IMR-90 (cell line): Measurements from ENCODE around the gene BCL2L11. TPM values are rescaled to one million over a fixed set of nuclear protein-coding genes. Genes with fewer than 3 reads are reported as not detected.

Experiments used
- ATAC-seq: fragments of 200-7000 bp; cut with Tn5 transposase; 2 replicates; pipeline ENCODE4 v1.9.1; 2020; ENCODE audit warnings: low read depth, mild to moderate bottlenecking, moderate library complexity
- BruUV-seq: library from RNA; stranded (reverse); fragments of 400-500 nt; replicated peaks from 2 replicates; lab custom pipeline; 2021; lab: Mats Ljungman, UMichigan
- CTCF ChIA-PET: fragments of 300-600 bp; formaldehyde crosslinking; extraction: SDS; loops from one replicate; lab custom pipeline; 2021; ENCODE audit warnings: antibody characterized with exemption; lab: Yijun Ruan, JAX
- POLR2A ChIA-PET: fragments of 300-600 bp; sonication (Branson Sonifier 250); formaldehyde crosslinking; loops from one replicate; lab custom pipeline; 2022; ENCODE audit warnings: antibody characterized with exemption; ENCODE audit not compliant: unreplicated experiment; lab: Charles Lee
- DNase-seq: peaks from one replicate; pipeline ENCODE4 v3.0.0; 2013
- H2AFZ ChIP-seq: replicated peaks from 2 replicates; pipeline ENCODE3; 2013; ENCODE audit warnings: low read length, mild to moderate bottlenecking; ENCODE audit not compliant: poor library complexity
- H2AK5ac ChIP-seq: 2 replicates; pipeline ENCODE4 v1.6.1; 2013; ENCODE audit warnings: low read depth, low read length, inconsistent platforms
- H2AK9ac ChIP-seq: replicated peaks from 2 replicates; pipeline ENCODE3; 2013; ENCODE audit warnings: mild to moderate bottlenecking, low read depth, low read length, moderate library complexity; ENCODE audit not compliant: poor library complexity
- H2BK120ac ChIP-seq: 2 replicates; pipeline ENCODE4 v1.6.1; 2013; ENCODE audit warnings: low read depth, low read length, inconsistent platforms
- H2BK15ac ChIP-seq: 3 replicates; pipeline ENCODE4 v1.6.1; 2013; ENCODE audit warnings: low read depth, low read length, inconsistent platforms
- H2BK20ac ChIP-seq: 2 replicates; pipeline ENCODE4 v1.6.1; 2013; ENCODE audit warnings: low read depth, mild to moderate bottlenecking, inconsistent platforms, low read length, moderate library complexity
- H2BK5ac ChIP-seq: 2 replicates; pipeline ENCODE4 v1.6.1; 2013; ENCODE audit warnings: mild to moderate bottlenecking, low read depth, low read length, inconsistent platforms; ENCODE audit not compliant: poor library complexity, severe bottlenecking
- H3K14ac ChIP-seq: replicated peaks from 2 replicates; pipeline ENCODE4 v1.6.1; 2013; ENCODE audit warnings: low read depth, low read length, inconsistent platforms
- H3K18ac ChIP-seq: 2 replicates; pipeline ENCODE4 v1.6.1; 2013; ENCODE audit warnings: low read depth, low read length, control low read depth
- H3K23ac ChIP-seq: 2 replicates; pipeline ENCODE4 v1.6.1; 2013; ENCODE audit warnings: low read depth, low read length, inconsistent platforms
- H3K27ac ChIP-seq: 2 replicates; pipeline ENCODE4 v1.5.1; 2013; ENCODE audit warnings: mild to moderate bottlenecking, control low read depth, low read length; ENCODE audit not compliant: insufficient read depth
- H3K27me3 ChIP-seq: 2 replicates; pipeline ENCODE4 v1.6.1; 2013; ENCODE audit warnings: low read length; ENCODE audit not compliant: control insufficient read depth, insufficient read depth
- H3K36me3 ChIP-seq: 2 replicates; pipeline ENCODE4 v1.6.1; 2013; ENCODE audit warnings: low read length, mixed read lengths; ENCODE audit not compliant: control insufficient read depth, insufficient read depth
- H3K4ac ChIP-seq: 2 replicates; pipeline ENCODE4 v1.6.1; 2013; ENCODE audit warnings: low read depth, low read length, inconsistent platforms
- H3K4me1 ChIP-seq: 2 replicates; pipeline ENCODE4 v1.6.1; 2013; ENCODE audit warnings: low read length, mixed read lengths; ENCODE audit not compliant: control insufficient read depth, insufficient read depth
- H3K4me2 ChIP-seq: 2 replicates; pipeline ENCODE4 v1.6.1; 2013; ENCODE audit warnings: low read depth, mild to moderate bottlenecking, control low read depth, low read length, moderate library complexity
- H3K4me3 ChIP-seq: 2 replicates; pipeline ENCODE4 v1.5.1; 2013; ENCODE audit warnings: low read depth, mild to moderate bottlenecking, control low read depth, low read length, moderate library complexity; ENCODE audit not compliant: insufficient read depth
- H3K56ac ChIP-seq: 2 replicates; pipeline ENCODE4 v1.6.1; 2013; ENCODE audit warnings: low read length, inconsistent platforms; ENCODE audit not compliant: insufficient read depth; ENCODE audit errors: extremely low read depth
- H3K79me1 ChIP-seq, 2 experiments: 2 replicates each; pipeline ENCODE4 v1.6.1; 2013; ENCODE audit warnings: low read length in 2 of 2, inconsistent platforms in 1 of 2, low read depth in 1 of 2
- H3K9ac ChIP-seq: 2 replicates; pipeline ENCODE4 v1.6.1; 2013; ENCODE audit warnings: low read depth, low read length, control low read depth
- H3K9me1 ChIP-seq: 2 replicates; pipeline ENCODE4 v1.6.1; 2013; ENCODE audit warnings: low read length, inconsistent platforms; ENCODE audit not compliant: insufficient read depth
- H3K9me3 ChIP-seq: 2 replicates; pipeline ENCODE4 v1.6.1; 2013; ENCODE audit warnings: low read length; ENCODE audit not compliant: control insufficient read depth, insufficient read depth
- H4K20me1 ChIP-seq: 2 replicates; pipeline ENCODE4 v1.6.1; 2013; ENCODE audit warnings: low read length, inconsistent platforms; ENCODE audit not compliant: insufficient read depth
- H4K5ac ChIP-seq: 2 replicates; pipeline ENCODE4 v1.6.1; 2013; ENCODE audit warnings: mild to moderate bottlenecking, low read depth, low read length, control low read depth
- H4K8ac ChIP-seq, 2 experiments: 2 replicates each; pipeline ENCODE4 v1.6.1; 2013; ENCODE audit warnings: low read depth in 2 of 2, low read length in 2 of 2, control low read depth in 1 of 2, inconsistent platforms in 1 of 2
- H4K91ac ChIP-seq: 2 replicates; pipeline ENCODE4 v1.6.1; 2013; ENCODE audit warnings: low read depth, low read length, inconsistent platforms; ENCODE audit not compliant: insufficient read depth
- BHLHE40 ChIP-seq: fragments of 150-350 bp; IDR thresholded peaks from 2 replicates; pipeline ENCODE4 v1.6.1; 2016; ENCODE audit warnings: mild to moderate bottlenecking, low read depth, low read length
- CEBPB ChIP-seq: IDR thresholded peaks from 2 replicates; pipeline ENCODE4 v1.6.1; 2012; ENCODE audit warnings: low read depth, low read length, improper control_type of control experiment
- CHD1 ChIP-seq: IDR thresholded peaks from 2 replicates; pipeline ENCODE4 v1.6.1; 2012; ENCODE audit warnings: low read depth, low read length, improper control_type of control experiment
- FOS ChIP-seq: fragments of 150-350 bp; IDR thresholded peaks from 2 replicates; pipeline ENCODE4 v1.6.1; 2016; ENCODE audit warnings: low read depth, low read length
- MAFK ChIP-seq: IDR thresholded peaks from 2 replicates; pipeline ENCODE4 v1.6.1; 2012; ENCODE audit warnings: low read depth, low read length, improper control_type of control experiment
- MAZ ChIP-seq: IDR thresholded peaks from 2 replicates; pipeline ENCODE4 v1.6.1; 2012; ENCODE audit warnings: low read depth, mild to moderate bottlenecking, low read length, improper control_type of control experiment, moderate library complexity, borderline replicate concordance
- MXI1 ChIP-seq: IDR thresholded peaks from 2 replicates; pipeline ENCODE4 v1.6.1; 2012; ENCODE audit warnings: low read depth, mild to moderate bottlenecking, low read length, moderate library complexity, borderline replicate concordance
- NFE2L2 ChIP-seq: fragments of 150-350 bp; IDR thresholded peaks from 2 replicates; pipeline ENCODE4 v1.6.1; 2016; ENCODE audit warnings: low read depth, mild to moderate bottlenecking, low read length
- POLR2A ChIP-seq: IDR thresholded peaks from 2 replicates; pipeline ENCODE4 v1.6.1; 2012; ENCODE audit warnings: mild to moderate bottlenecking, low read depth, low read length
- RAD21 ChIP-seq: IDR thresholded peaks from 2 replicates; pipeline ENCODE4 v1.6.1; 2012; ENCODE audit warnings: low read length, improper control_type of control experiment
- RCOR1 ChIP-seq: IDR thresholded peaks from 2 replicates; pipeline ENCODE4 v1.6.1; 2012; ENCODE audit warnings: mild to moderate bottlenecking, low read length, improper control_type of control experiment; ENCODE audit not compliant: insufficient replicate concordance
- RFX5 ChIP-seq: IDR thresholded peaks from 2 replicates; pipeline ENCODE4 v1.8.0; 2012; ENCODE audit warnings: low read depth, mild to moderate bottlenecking, low read length, moderate library complexity
- SMC3 ChIP-seq: fragments of 150-350 bp; IDR thresholded peaks from 2 replicates; pipeline ENCODE4 v1.6.1; 2016; ENCODE audit warnings: low read depth, mild to moderate bottlenecking, antibody characterized with exemption, low read length, moderate library complexity
- WGBS, 2 experiments: methylation state at CpG; one replicate each; pipeline versions ENCODE4 v1.1.5 to v1.1.7; 2013; ENCODE audit warnings: missing lambda C conversion rate in 2 of 2; ENCODE audit not compliant: insufficient read length in 1 of 2; ENCODE audit errors: extremely low coverage in 2 of 2; 5-methylcytosine and 5-hydroxymethylcytosine counted together
- dilution Hi-C: fragments of 300-500 bp; cut with HindIII; formaldehyde crosslinking; loops from one replicate; pipeline ENCODE4 v1.14.3; 2018; ENCODE audit warnings: low sequenced_read_pairs; ENCODE audit not compliant: unreplicated experiment
- in situ Hi-C: fragments of 300-500 bp; cut with MboI; formaldehyde crosslinking; loops from 3 replicates; pipeline ENCODE4 v1.14.3; 2019; ENCODE audit warnings: low sequenced_read_pairs, inconsistent platforms, mixed read lengths
- intact Hi-C: fragments of 100-400 bp; cut with micrococcal nuclease; formaldehyde crosslinking; loops from 2 replicates; pipeline ENCODE4 v1.10.0; 2022
- polyA plus RNA-seq, 3 experiments: library from polyadenylated mRNA; depleted of rRNA; stranded (reverse); fragments of >200 nt; gene quantifications; 2 replicates each; pipeline ENCODE4 v1.2.3, GENCODE V29; 2012; ENCODE audit warnings: low replicate concordance in 1 of 3
- total RNA-seq: library from RNA; depleted of rRNA; stranded (reverse); fragments of >200 nt; gene quantifications from 2 replicates; pipeline ENCODE4 v1.2.3, GENCODE V29; 2012
- TF ChIP-seq, protein P1 (sequence below): fragments of 150-350 bp; IDR thresholded peaks from 2 replicates; pipeline ENCODE4 v1.6.1; 2017; ENCODE audit warnings: mild to moderate bottlenecking, antibody characterized with exemption, low read length, low read depth
- TF ChIP-seq, protein P2 (sequence below): conservative IDR thresholded peaks from 2 replicates; pipeline ENCODE4 v1.5.1; 2012; ENCODE audit warnings: mild to moderate bottlenecking, low read depth, low read length, improper control_type of control experiment
- TF ChIP-seq, protein P3 (sequence below): fragments of 150-350 bp; IDR thresholded peaks from 2 replicates; pipeline ENCODE4 v1.6.1; 2016; ENCODE audit warnings: low read depth, mild to moderate bottlenecking, low read length, moderate library complexity, borderline replicate concordance

Gene BCL2L11
- total and polyA plus RNA-seq, 2 of the 4 experiments (the other 2 are of a cell fraction) = 1.1 to 1.7 TPM

- DNase-seq (no peak), ATAC-seq (no peak)
- in situ Hi-C loops (no loop called here), intact Hi-C loops (no loop called here), dilution Hi-C loops (no loop called here)
- WGBS, 2 experiments = 73% methylated on average over 3 of the region's 6 CpGs; no CpG with 5 or more reads in 1 of the 2 experiments
- H3K4me1 ChIP-seq = peaks cover 4% of the 10 kb centered on the region; the same call in 1 of the 2 replicates
- no peak overlapping the region for H3K23ac ChIP-seq
- H3K79me1 ChIP-seq = no peaks in the 10 kb centered on the region
- no peak overlapping the region for H3K56ac ChIP-seq
- H3K36me3 ChIP-seq = peaks cover 14% of the 10 kb centered on the region
- peaks cover 8% of the 10 kb centered on the region; the same call in 1 of the 2 replicates for H3K9me1 ChIP-seq
- H2BK20ac ChIP-seq = no peak overlapping the region
- no peak overlapping the region for H4K91ac ChIP-seq
- no peak overlapping the region for H3K4ac ChIP-seq
- H2BK5ac ChIP-seq = no peak overlapping the region
- no peak overlapping the region for H3K14ac ChIP-seq
- no peak overlapping the region for H4K8ac ChIP-seq
- no TSS peak for BruUV-seq
- H2BK15ac ChIP-seq = no peak overlapping the region
- H3K4me3 ChIP-seq = no peak overlapping the region
- ChIA-PET CTCF (no interaction called here), POLR2A (no interaction called here)
- H3K9me3 ChIP-seq = no peaks in the 10 kb centered on the region
- no peak overlapping the region for H3K9ac ChIP-seq
- no peak overlapping the region for H2AK5ac ChIP-seq
- peaks cover 4% of the 10 kb centered on the region for H4K20me1 ChIP-seq
- H3K18ac ChIP-seq = no peak overlapping the region
- H2AK9ac ChIP-seq = no peak overlapping the region
- TF ChIP-seq NFE2L2 = no peak
- TF ChIP-seq RCOR1 = no peak
- no peak for TF ChIP-seq BHLHE40
- TF ChIP-seq CEBPB = no peak
- no peak for TF ChIP-seq RAD21
- TF ChIP-seq MAZ = no peak
- no peak for TF ChIP-seq MXI1
- no peak for TF ChIP-seq MAFK
- no peak for TF ChIP-seq FOS
- no peak for TF ChIP-seq CHD1
- no peak for TF ChIP-seq POLR2A
- TF ChIP-seq RFX5 = no peak
- TF ChIP-seq, protein P1, sequence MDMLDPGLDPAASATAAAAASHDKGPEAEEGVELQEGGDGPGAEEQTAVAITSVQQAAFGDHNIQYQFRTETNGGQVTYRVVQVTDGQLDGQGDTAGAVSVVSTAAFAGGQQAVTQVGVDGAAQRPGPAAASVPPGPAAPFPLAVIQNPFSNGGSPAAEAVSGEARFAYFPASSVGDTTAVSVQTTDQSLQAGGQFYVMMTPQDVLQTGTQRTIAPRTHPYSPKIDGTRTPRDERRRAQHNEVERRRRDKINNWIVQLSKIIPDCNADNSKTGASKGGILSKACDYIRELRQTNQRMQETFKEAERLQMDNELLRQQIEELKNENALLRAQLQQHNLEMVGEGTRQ = no peak
- TF ChIP-seq, protein P2, sequence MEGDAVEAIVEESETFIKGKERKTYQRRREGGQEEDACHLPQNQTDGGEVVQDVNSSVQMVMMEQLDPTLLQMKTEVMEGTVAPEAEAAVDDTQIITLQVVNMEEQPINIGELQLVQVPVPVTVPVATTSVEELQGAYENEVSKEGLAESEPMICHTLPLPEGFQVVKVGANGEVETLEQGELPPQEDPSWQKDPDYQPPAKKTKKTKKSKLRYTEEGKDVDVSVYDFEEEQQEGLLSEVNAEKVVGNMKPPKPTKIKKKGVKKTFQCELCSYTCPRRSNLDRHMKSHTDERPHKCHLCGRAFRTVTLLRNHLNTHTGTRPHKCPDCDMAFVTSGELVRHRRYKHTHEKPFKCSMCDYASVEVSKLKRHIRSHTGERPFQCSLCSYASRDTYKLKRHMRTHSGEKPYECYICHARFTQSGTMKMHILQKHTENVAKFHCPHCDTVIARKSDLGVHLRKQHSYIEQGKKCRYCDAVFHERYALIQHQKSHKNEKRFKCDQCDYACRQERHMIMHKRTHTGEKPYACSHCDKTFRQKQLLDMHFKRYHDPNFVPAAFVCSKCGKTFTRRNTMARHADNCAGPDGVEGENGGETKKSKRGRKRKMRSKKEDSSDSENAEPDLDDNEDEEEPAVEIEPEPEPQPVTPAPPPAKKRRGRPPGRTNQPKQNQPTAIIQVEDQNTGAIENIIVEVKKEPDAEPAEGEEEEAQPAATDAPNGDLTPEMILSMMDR = no peak
- no peak for TF ChIP-seq SMC3
- TF ChIP-seq, protein P3, sequence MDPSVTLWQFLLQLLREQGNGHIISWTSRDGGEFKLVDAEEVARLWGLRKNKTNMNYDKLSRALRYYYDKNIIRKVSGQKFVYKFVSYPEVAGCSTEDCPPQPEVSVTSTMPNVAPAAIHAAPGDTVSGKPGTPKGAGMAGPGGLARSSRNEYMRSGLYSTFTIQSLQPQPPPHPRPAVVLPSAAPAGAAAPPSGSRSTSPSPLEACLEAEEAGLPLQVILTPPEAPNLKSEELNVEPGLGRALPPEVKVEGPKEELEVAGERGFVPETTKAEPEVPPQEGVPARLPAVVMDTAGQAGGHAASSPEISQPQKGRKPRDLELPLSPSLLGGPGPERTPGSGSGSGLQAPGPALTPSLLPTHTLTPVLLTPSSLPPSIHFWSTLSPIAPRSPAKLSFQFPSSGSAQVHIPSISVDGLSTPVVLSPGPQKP = no peak
- H3K27me3 ChIP-seq = peaks cover 4% of the 10 kb centered on the region; the same call in 1 of the 2 replicates
- no peak overlapping the region for H3K27ac ChIP-seq
- no peak overlapping the region for H2BK120ac ChIP-seq
- H2AFZ ChIP-seq = no peak overlapping the region
- H4K5ac ChIP-seq = no peak overlapping the region
- no peak overlapping the region for H3K4me2 ChIP-seq
Measured at GRCh38 chr2:111154758-111155157, 34.0 kb downstream of the BCL2L11 start.
